TTC549 (cell line): ENCODE data around the gene ZNF423.
"Not testable (repeated sequence)": the region's sequence is repeated elsewhere in the genome, so short reads cannot be mapped to it uniquely, and the experiment has no call there.

ENCODE experiments used
- FAIRE-seq: peaks from 2 replicates; lab custom pipeline; 2012; peaks lifted over from hg19 to GRCh38; lab: Jason Lieb, UNC

Gene ZNF423

GRCh38 chr16:49506058-49507013 lies 349.6 kb downstream of the ZNF423 start:
- not testable (repeated sequence) for FAIRE-seq

- no peak for FAIRE-seq
Observed at GRCh38 chr16:49505556-49505955, 350.4 kb downstream of the ZNF423 start.

GRCh38 chr16:49504626-49505025 lies 351.3 kb downstream of the ZNF423 start:
- no peak for FAIRE-seq

GRCh38 chr16:49504023-49504364 lies 351.9 kb downstream of the ZNF423 start:
- FAIRE-seq: no peak

- no peak for FAIRE-seq
Observed at GRCh38 chr16:49503256-49504022, 352.5 kb downstream of the ZNF423 start.

- FAIRE-seq: no peak
Observed at GRCh38 chr16:49502136-49502881, 353.6 kb downstream of the ZNF423 start.

GRCh38 chr16:49499869-49500610 lies 355.9 kb downstream of the ZNF423 start:
- FAIRE-seq: no peak

- no peak for FAIRE-seq
Observed at GRCh38 chr16:49499414-49499785, 356.5 kb downstream of the ZNF423 start.

GRCh38 chr16:49498666-49499413 lies 357.1 kb downstream of the ZNF423 start:
- no peak for FAIRE-seq

- no peak for FAIRE-seq
Observed at GRCh38 chr16:49498264-49498663, 357.6 kb downstream of the ZNF423 start.

- no peak for FAIRE-seq
Observed at GRCh38 chr16:49497466-49497865, 358.4 kb downstream of the ZNF423 start.

- FAIRE-seq: no peak
Observed at GRCh38 chr16:49496656-49497055, 359.3 kb downstream of the ZNF423 start.

- no peak for FAIRE-seq
Observed at GRCh38 chr16:49495596-49496355, 360.1 kb downstream of the ZNF423 start.

- no peak for FAIRE-seq
Observed at GRCh38 chr16:49494891-49495566, 360.9 kb downstream of the ZNF423 start.

GRCh38 chr16:49494474-49494873 lies 361.4 kb downstream of the ZNF423 start:
- no peak for FAIRE-seq

GRCh38 chr16:49493836-49494235 lies 362.1 kb downstream of the ZNF423 start:
- no peak for FAIRE-seq

GRCh38 chr16:49492896-49493626 lies 362.9 kb downstream of the ZNF423 start:
- FAIRE-seq: no peak

GRCh38 chr16:49491771-49492761 lies 363.8 kb downstream of the ZNF423 start:
- FAIRE-seq: no peak
